ENCODE results near the gene CISD1. TPM values are rescaled to one million over a fixed set of nuclear protein-coding genes. Genes with fewer than 3 reads are reported as not detected.

Gene CISD1
- total RNA-seq, 1 donor from 2014 or later = 33.5 TPM

DNA sequence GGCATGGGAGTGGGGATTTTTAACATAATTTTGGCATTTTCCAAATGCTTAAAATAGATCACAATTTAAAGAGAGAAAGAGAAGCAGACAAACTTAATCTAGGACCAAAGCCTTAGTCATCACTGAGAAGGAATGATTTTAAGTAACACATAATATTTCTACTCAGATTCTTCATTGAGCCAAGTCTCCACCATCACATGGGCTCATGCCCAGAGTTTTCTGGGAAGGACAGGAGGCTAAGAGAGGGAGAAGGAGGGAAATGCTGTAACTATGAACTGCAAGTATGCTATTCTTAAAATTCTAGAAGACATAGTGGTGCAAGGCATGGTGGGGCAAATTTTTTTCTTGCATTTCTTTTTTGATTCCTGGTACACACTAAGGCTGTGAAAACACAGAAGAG lies 42.1 kb downstream of the CISD1 start:
- DNase-seq = no peak

DNA sequence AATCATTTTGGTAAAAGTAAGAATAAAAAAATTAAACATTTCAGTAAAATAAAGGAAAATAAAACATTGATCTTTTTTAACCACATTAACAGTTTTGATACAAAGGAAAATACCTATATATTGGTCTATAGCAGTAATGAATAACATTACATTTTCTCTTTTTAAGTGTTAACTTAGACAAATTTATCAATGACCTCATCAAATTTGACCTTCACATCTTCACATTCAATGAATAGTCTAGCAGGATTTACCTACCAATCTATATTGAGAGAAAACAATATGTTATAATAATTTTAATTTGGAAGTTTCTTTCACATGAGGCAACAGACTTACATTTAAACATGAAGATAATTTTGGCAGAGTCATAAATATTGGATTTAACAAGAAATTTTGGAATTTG lies 47.9 kb downstream of the CISD1 start:
- no peak for DNase-seq

DNA sequence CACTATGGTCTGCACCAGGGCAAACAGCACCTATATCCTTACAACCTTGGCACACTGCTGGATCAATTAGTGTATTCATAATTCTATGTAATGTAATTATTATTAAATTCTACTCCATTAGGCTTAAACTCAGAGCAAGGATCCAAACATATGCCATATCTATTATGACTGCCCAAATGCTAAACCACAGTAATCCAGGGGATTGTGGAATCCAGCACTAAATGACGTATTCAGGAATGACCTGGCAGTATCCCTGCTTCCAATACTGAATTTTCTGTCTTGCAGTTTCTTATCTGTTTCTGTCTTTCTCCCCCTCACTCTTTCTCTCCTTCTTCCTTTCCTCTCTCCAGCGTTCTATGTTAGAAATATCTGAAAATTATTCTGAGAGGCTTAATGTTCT lies 49.4 kb downstream of the CISD1 start:
- DNase-seq = no peak

DNA sequence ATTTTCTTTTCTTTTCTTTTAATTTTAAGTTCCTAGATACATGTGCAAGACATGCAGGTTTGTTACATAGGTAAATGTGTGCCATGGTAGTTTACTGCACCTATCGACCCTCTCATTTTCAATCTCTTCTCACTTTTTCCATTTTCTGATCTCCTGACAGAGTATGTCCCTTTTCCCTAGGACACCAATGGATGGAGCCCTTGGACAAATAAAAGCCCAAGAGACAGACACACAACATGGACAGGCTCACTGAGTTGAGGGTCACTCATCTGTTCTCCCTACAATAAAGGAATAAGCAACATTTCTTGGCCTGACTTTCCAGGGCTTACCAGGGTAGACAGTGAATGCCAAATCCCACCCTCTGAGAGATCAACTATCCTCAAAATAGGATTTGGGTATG lies 50.6 kb downstream of the CISD1 start:
- no peak for DNase-seq

DNA sequence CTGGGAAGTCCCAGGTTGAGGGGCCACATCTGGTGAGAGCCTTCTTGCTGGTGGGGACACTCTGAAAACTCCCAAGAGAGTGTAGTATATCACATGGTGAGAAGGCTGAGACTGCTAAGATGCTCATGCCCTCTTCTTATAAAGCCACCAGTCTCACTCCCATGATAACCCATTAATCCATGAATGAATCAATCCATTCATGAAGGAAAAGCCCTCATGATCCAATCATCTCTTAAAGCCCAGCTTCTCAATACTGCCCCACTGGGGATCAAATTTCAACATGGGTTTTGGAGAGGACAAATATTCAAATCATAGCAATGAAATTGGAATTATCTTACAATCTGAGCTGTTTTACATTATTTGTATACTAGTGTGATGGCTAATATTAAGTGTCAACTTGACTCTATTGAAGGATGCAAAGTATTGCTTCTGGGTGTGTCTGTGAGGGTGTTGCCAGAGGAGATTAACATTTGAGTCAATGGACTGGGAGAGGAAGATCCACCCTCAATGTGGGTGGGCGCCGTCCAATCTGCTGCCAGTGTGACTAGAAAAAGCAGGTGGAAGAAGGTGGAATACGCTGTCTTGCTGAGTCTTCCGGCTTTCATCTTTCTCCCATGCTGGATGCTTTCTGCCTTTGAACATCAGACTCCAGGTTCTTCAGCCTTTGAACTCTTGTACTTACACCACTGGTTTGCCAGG lies 51.5 kb downstream of the CISD1 start:
- no peak for DNase-seq

DNA sequence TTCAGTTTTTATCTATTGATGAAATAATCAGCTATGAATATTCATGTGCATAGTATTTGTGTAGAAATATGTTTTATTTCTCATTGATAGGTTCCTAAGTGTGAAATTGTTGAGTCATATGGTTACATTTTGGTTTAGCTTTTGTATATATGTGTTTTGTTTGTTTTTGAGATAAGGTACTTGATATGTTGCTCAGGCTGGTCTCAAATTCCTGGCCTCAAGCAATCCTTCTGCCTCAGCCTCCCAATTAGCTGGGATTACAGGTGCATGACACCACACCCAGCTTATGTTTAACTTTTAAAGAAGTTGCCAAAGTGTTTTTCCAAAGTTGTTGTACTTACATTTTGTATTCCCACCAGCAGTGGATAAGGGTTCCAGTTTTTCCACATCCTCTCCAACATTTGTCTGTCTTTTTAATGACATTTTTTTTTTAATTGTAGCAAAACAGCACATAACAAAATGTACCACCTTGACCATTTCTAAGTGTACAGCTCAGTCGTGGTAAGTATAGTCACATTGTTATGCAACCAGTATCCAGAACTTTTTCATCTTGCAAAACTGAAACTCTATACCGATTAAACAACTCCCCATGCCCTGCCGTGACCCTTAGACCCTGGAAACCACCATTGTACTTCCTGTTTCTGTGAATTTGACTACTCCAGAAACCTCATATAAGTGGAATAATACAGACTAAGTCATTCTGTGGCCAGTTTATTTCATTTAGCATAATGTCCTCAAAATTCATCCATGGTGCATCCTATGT lies 53.3 kb downstream of the CISD1 start:
- DNase-seq = no peak

DNA sequence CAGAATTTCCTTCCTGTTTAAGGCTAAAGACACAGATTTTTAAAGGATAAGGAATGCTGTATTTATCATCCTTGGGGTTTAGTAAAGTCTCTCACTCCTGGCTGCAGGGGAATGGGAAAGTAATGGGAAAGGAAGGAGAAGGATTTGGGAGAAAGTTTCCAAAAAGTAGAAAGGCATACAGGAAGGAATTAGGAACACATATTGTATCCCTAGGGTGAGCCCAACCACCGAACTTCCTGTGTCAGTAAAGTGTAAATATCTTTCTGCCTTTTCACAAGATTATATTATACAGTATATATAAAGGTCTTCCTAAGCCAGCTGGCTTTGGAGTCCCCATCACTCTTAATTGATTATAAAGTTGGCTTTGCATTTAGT lies 53.9 kb downstream of the CISD1 start:
- DNase-seq = no peak

DNA sequence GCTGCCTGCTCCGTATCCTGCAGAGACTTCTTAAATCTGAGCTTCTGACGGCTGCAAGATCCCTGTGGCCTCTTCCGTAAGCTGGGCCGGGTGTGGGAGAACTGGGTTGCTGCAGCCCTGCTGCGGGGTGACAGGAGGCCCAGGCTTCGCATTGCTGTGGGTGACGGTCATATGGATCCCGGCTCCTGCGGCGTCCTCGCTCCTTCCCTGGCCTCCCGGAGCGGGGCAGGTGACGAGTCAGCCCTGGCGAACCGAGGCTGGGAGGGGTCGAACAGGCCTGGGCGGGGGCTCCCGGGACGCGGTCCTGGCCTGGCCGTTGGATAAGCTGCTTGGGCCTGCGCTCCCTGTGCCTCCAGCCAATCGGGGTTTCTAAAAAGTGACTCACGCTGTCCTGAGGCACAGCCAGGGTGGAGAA lies 58.0 kb downstream of the CISD1 start:
- DNase-seq = peak; percentile 2

DNA sequence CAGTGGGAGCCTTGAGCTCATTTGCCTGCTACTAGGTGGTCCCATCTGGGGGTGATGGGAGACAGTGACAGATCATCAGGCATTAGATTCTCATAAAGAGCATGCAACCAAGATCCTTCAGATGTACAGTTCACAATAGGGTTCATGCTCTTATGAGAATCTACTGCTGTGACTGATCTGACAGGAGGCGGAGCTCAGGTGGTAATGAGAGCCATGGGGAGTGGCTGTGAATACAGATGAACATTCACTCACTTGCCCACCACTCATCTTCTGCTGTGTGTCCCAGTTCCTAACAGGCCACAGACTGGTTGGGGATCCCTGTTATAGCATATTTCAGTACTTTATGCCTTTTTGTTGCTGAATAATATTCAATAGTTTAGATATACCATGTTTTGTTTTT lies 59.3 kb downstream of the CISD1 start:
- DNase-seq = no peak

DNA sequence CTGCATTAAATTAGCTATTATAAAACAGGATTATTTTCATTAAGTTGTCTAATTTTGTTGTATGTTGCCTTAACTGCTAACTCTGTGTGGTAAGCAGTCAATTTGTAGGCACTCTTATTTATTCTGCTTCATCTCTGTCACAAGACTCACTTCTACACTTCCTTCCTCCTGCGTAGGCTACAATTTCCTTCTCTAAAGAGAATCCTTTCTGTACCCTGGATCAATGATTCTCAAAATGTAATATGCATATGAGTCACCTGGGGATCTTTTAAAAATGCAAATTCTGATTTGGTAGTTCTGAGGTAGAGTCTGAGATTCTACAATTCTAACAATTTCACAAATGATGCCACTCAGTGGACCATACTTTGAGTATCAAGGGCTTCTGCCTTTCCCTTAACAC lies 61.5 kb downstream of the CISD1 start:
- no peak for DNase-seq

DNA sequence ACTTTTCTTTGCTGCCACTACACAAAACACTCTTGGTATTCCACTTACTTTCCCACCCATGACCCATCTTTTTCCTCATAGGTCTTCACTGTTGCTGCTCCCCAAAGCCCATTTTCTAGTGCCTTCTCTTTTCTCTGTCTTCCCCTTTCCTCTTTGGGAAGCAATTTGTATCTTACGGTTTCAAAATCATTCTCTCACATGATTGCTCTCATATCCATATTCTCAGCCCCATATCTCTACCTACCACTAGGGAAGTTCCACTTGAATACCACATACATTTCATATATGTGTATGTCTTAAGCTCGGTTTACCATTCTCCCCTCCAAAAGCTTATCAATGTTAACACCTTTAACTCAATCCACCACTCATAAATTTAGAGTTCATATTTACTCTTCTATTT lies 62.7 kb downstream of the CISD1 start:
- no peak for DNase-seq

DNA sequence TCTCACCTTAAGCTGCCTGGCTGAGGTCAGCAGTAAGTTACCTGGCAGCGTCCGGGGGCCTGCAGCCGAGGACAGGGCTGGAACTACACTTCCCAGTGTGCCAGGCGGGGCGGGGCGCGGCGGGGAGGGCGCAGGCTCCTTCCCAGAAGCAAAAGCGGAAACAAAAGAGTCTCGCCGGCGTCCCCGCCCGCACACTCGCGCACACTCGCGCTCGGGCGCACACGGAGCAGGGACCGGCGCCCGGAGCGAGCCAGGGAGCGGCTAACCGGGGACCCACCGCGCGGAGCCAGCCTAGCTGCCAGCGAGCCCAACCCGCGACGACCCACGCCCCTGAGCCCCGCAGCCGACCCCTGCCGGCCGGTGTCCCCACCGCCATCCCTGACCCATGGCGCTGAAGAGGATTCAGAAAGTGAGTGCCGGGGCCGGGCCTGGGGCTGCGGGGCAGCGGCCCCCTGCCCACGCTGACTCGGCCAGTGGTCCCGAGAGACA lies 65.9 kb downstream of the CISD1 start, which contains the start of gene UBE2D1:
TSS of gene UBE2D1 (plus strand) at position 190 of the 489 bp plus-strand sequence. CDS start at position 386, 196 bp downstream.
- peak; percentile 82 for DNase-seq

DNA sequence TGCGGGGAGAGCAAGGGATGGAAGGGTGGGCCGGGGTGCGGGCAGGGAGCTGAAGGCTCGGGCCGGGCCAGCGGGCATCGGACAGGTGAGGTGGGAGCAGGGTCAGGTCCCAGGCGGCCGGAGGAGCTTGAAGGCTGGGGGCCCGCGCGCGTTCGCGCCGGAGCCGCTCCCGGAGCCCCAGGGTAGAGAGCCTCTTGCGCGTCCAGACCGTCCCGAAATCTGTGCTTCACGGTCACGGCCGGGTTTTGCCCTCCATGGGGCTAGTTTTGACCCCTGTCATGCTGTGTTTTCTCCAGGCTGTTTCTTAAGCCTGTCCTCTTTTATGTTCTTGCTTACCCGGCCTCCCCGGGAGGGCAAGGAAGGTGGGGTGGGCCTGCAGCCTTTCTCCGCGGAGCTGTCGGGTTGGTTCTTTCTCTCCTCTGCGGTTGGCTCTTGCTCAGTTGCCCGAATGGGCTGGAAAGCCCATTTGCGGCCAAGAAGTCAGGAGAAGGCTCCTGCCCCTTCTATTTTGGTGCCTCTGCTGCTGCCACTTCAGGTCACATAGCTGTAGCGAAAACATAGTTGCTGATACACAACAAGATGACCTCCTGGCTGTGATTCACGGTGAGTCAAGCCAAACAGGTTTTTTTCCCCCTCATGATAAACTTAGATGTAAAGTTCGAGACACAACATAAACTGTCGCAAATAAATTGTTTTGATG lies 66.5 kb downstream of the CISD1 start:
- DNase-seq = peak; percentile 53

DNA sequence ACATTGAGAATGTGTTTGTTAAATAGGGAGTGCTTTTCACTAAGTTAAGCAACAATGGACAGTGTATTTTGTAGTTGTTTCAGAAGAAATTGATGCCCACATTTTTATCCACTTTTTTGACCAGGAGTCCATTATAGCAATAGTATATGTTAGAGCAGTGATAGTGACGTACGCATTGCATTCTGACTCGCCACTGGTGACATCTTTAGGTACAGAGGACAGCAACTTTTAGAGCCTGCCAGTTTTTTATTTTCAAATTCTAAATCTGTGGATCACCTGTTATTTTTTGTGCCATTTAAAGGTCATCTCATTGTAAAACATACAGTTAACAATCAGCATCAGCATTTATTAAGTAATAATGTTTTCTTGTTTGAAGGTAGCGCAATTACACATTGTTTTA lies 67.3 kb downstream of the CISD1 start:
- DNase-seq = no peak

Other genes with a start within 250 kb of the CISD1 start
- 6.7 and 7.8 TPM in 2 replicates for gene IPMK, start 1.3 kb upstream of the CISD1 start, total RNA-seq
- gene UBE2D1, start 65.8 kb downstream of the CISD1 start, total RNA-seq = 9.4 and 11.3 TPM in 2 replicates
- 39.0 and 61.0 TPM in 2 replicates for gene TFAM, start 116.2 kb downstream of the CISD1 start, total RNA-seq
- 0.79 and 2.6 TPM in 2 replicates for gene BICC1, start 243.7 kb downstream of the CISD1 start, total RNA-seq